HG02763 (cell line): ENCODE data around the gene CDYL.
"Not testable (repeated sequence)": the region's sequence is repeated elsewhere in the genome, so short reads cannot be mapped to it uniquely, and the experiment has no call there.

Experiments used
- ATAC-seq: cut with Tn5 transposase; IDR thresholded peaks from one replicate; pipeline ENCODE4 v1.9.1; 2021; ENCODE audit warnings: mild to moderate bottlenecking, moderate library complexity; ENCODE audit not compliant: unreplicated experiment

CDYL gene

GRCh38 chr6:4983322-4983721, 207.1 kb downstream of the CDYL start:
- no peak for ATAC-seq

GRCh38 chr6:4986999-4987398, 210.8 kb downstream of the CDYL start:
- ATAC-seq: no peak

- ATAC-seq: no peak
Observed at GRCh38 chr6:4987432-4987831, 211.2 kb downstream of the CDYL start.

GRCh38 chr6:4994741-4995140, 218.5 kb downstream of the CDYL start:
- no peak for ATAC-seq

- no peak for ATAC-seq
Observed at GRCh38 chr6:4997862-4998261, 221.7 kb downstream of the CDYL start.

GRCh38 chr6:4999586-4999985, 223.4 kb downstream of the CDYL start:
- no peak for ATAC-seq

- ATAC-seq: peak; percentile 94
Observed at GRCh38 chr6:5003604-5004372, 227.6 kb downstream of the CDYL start, which contains the start of gene RPP40. Gene RPP40 (minus strand): TSS chr6:5004037. CDS start chr6:5004002, 35 bp downstream.

- ATAC-seq: no peak
Observed at GRCh38 chr6:5004373-5005037, 228.3 kb downstream of the CDYL start.

- ATAC-seq: not testable (repeated sequence)
Observed at GRCh38 chr6:5005038-5005433, 228.8 kb downstream of the CDYL start.
